ENCODE results near the gene JKAMP. TPM values are rescaled to one million over a fixed set of nuclear protein-coding genes. Genes with fewer than 3 reads are reported as not detected.

JKAMP gene
- total RNA-seq, 4 donors from 2014 or later, result 28.7 to 63.0 (median 42.4) TPM

- H3K27ac ChIP-seq, result peak overlapping the region; percentile 87 to 96 (median 94)
- WGBS, 2 donors (ENCODE audit: low coverage in 1 of 2), result 39 to 50% methylated on average over 5 of the region's 6 CpGs
- no peaks in the 10 kb centered on the region for H3K9me3 ChIP-seq
- H3K4me1 ChIP-seq, result peaks cover 0 to 68% (median 35%) of the 10 kb centered on the region in 3 donors
- H3K4me3 ChIP-seq, result peak overlapping the region; percentile 62 to 83
- no peak for ATAC-seq
- H3K36me3 ChIP-seq, result peaks cover 0 to 10% of the 10 kb centered on the region in 2 donors
- H3K27me3 ChIP-seq, result no peaks in the 10 kb centered on the region
- TF ChIP-seq CTCF (IDR thresholded peaks at IDR 0.05) (no peak), POLR2A (IDR thresholded peaks at IDR 0.05) (no peak), POLR2AphosphoS5 (IDR thresholded peaks at IDR 0.05) (peak; percentile 32), EP300 (IDR thresholded peaks at IDR 0.05) (no peak)
Observed at GRCh38 chr14:59482541-59483331, 1.6 kb upstream of the JKAMP start.

GRCh38 chr14:59483363-59483762 lies 954 bp upstream of the JKAMP start:
- 0% methylated on average over 11 of the region's 16 CpGs; no CpG with 5 or more reads in 1 of the 2 donors for WGBS, 2 donors (ENCODE audit: low coverage in 1 of 2)
- no peak for ATAC-seq
- TF ChIP-seq EP300 (IDR thresholded peaks at IDR 0.05) (no peak), POLR2A (IDR thresholded peaks at IDR 0.05) (no peak), POLR2AphosphoS5 (IDR thresholded peaks at IDR 0.05) (no peak), CTCF (IDR thresholded peaks at IDR 0.05) (no peak)
- Histone ChIP-seq H3K9me3 (no peaks in the 10 kb centered on the region), H3K36me3 (peaks cover 0 to 12% of the 10 kb centered on the region in 2 donors), H3K4me1 (peaks cover 0 to 74% (median 35%) of the 10 kb centered on the region in 3 donors), H3K27me3 (no peaks in the 10 kb centered on the region), H3K4me3 (peak overlapping the region; percentile 62 to 83), H3K27ac (peak overlapping the region; percentile 87 to 96 (median 94))

- peaks cover 0 to 23% of the 10 kb centered on the region in 2 donors for H3K36me3 ChIP-seq
- H3K4me3 ChIP-seq, result peak overlapping the region; percentile 62 to 83
- no peak for TF ChIP-seq EP300 (IDR thresholded peaks at IDR 0.05)
- no peak for TF ChIP-seq CTCF (IDR thresholded peaks at IDR 0.05)
- peaks cover 0 to 79% (median 35%) of the 10 kb centered on the region in 3 donors for H3K4me1 ChIP-seq
- no peaks in the 10 kb centered on the region for H3K9me3 ChIP-seq
- WGBS, 2 donors (ENCODE audit: low coverage in 1 of 2), result 0 to 1% methylated on average over 7 of the region's 32 CpGs
- peak; percentile 59 for ATAC-seq
- no peaks in the 10 kb centered on the region for H3K27me3 ChIP-seq
- H3K27ac ChIP-seq, result peak overlapping the region; percentile 87 to 96 (median 94)
Observed at GRCh38 chr14:59484639-59485175, 390 bp downstream of the JKAMP start.

GRCh38 chr14:59490756-59491155 lies 6.4 kb downstream of the JKAMP start:
- H3K9me3 ChIP-seq, result no peaks in the 10 kb centered on the region
- H3K4me3 ChIP-seq, result no peak overlapping the region
- ATAC-seq, result no peak
- H3K27ac ChIP-seq, result no peak overlapping the region
- TF ChIP-seq CTCF (IDR thresholded peaks at IDR 0.05) (no peak), EP300 (IDR thresholded peaks at IDR 0.05) (no peak)
- peaks cover 0 to 41% (median 7%) of the 10 kb centered on the region in 3 donors for H3K4me1 ChIP-seq
- no peaks in the 10 kb centered on the region for H3K27me3 ChIP-seq
- WGBS, 2 donors (ENCODE audit: low coverage in 1 of 2), result 83 to 100% methylated on average over 1 to 3 of the region's 3 CpGs
- peaks cover 0 to 83% of the 10 kb centered on the region in 2 donors for H3K36me3 ChIP-seq

- no peak for TF ChIP-seq POLR2AphosphoS5 (IDR thresholded peaks at IDR 0.05)
- no peak for ATAC-seq
- H3K9me3 ChIP-seq, result no peaks in the 10 kb centered on the region
- H3K36me3 ChIP-seq, result peaks cover 0 to 98% of the 10 kb centered on the region in 2 donors
- peaks cover 0 to 26% (median 0%) of the 10 kb centered on the region in 3 donors for H3K4me1 ChIP-seq
- H3K27me3 ChIP-seq, result no peaks in the 10 kb centered on the region
- 43 to 80% methylated on average over 1 of the region's 1 CpG for WGBS, 2 donors (ENCODE audit: low coverage in 1 of 2)
- H3K27ac ChIP-seq, result no peak overlapping the region
- no peak overlapping the region for H3K4me3 ChIP-seq
Observed at GRCh38 chr14:59492384-59492783, 8.1 kb downstream of the JKAMP start.
